BE2C (cell line): ENCODE data around the gene SFT2D1.
A peak's percentile ranks its signal among the peaks of the same experiment; 100 is the strongest.

ENCODE experiments used
- DNase-seq: peaks from one replicate; pipeline ENCODE4 v3.0.0-alpha.2; 2020
- H3K27me3 ChIP-seq: fragments of 250-450 bp; sonication (Bioruptor Pico); 2 replicates; pipeline ENCODE4 v1.5.1; 2020; ENCODE audit warnings: mild to moderate bottlenecking
- H3K36me3 ChIP-seq: fragments of 250-450 bp; sonication (Bioruptor Pico); 2 replicates; pipeline ENCODE4 v1.5.1; 2020; ENCODE audit warnings: mild to moderate bottlenecking
- H3K4me1 ChIP-seq: fragments of 250-450 bp; sonication (Bioruptor Pico); 2 replicates; pipeline ENCODE4 v1.5.1; 2020
- H3K4me3 ChIP-seq: 2 replicates; pipeline ENCODE4 v1.5.1; 2011; ENCODE audit warnings: low read depth, low read length
- H3K9me3 ChIP-seq: fragments of 250-450 bp; sonication (Bioruptor Pico); 2 replicates; pipeline ENCODE4 v1.5.1; 2020
- CTCF ChIP-seq: IDR thresholded peaks from 2 replicates; pipeline ENCODE4 v1.5.1; 2012; ENCODE audit warnings: mild to moderate bottlenecking, low read depth, low read length

SFT2D1 gene

GRCh38 chr6:166308769-166309589, 33.4 kb downstream of the SFT2D1 start:
- no peak for TF ChIP-seq CTCF
- Histone ChIP-seq H3K4me1 (no peaks in the 10 kb centered on the region), H3K36me3 (no peaks in the 10 kb centered on the region), H3K9me3 (no peaks in the 10 kb centered on the region), H3K4me3 (peak overlapping the region; percentile 62), H3K27me3 (peaks cover 10% of the 10 kb centered on the region; the same call in 1 of the 2 replicates)
- DNase-seq: no peak

- DNase-seq: peak; percentile 44
- H3K27me3 ChIP-seq: peaks cover 10% of the 10 kb centered on the region; the same call in 1 of the 2 replicates
These were observed 34.1 kb downstream of the SFT2D1 start, which contains the start of gene PRR18 for GRCh38 chr6:166308033-166308768. Gene PRR18, minus strand, starts transcription at chr6:166308392. Its CDS starts 250 bp downstream, at chr6:166308142.

GRCh38 chr6:166307082-166308032, 35.0 kb downstream of the SFT2D1 start:
- H3K4me1 ChIP-seq: no peaks in the 10 kb centered on the region
- H3K4me3 ChIP-seq: peak overlapping the region; percentile 62
- peaks cover 10% of the 10 kb centered on the region; the same call in 1 of the 2 replicates for H3K27me3 ChIP-seq
- no peaks in the 10 kb centered on the region for H3K36me3 ChIP-seq
- no peaks in the 10 kb centered on the region for H3K9me3 ChIP-seq
- no peak for TF ChIP-seq CTCF
- peak; percentile 50 for DNase-seq

More at GRCh38 chr6:166308033-166308768, 34.1 kb downstream of the SFT2D1 start, which contains the start of gene PRR18:
- no peaks in the 10 kb centered on the region for H3K9me3 ChIP-seq
- TF ChIP-seq CTCF: no peak
- no peaks in the 10 kb centered on the region for H3K36me3 ChIP-seq
- no peaks in the 10 kb centered on the region for H3K4me1 ChIP-seq
- H3K4me3 ChIP-seq: peak within 1 kb of the TSS; percentile 62

- no peak for TF ChIP-seq CTCF
- Histone ChIP-seq H3K9me3 (no peaks in the 10 kb centered on the region), H3K36me3 (no peaks in the 10 kb centered on the region), H3K4me1 (no peaks in the 10 kb centered on the region), H3K27me3 (peaks cover 10% of the 10 kb centered on the region; the same call in 1 of the 2 replicates), H3K4me3 (no peak overlapping the region)
- DNase-seq: no peak
These were observed 35.8 kb downstream of the SFT2D1 start for GRCh38 chr6:166306378-166307081.

- H3K27me3 ChIP-seq: peaks cover 10% of the 10 kb centered on the region; the same call in 1 of the 2 replicates
- DNase-seq: no peak
- H3K9me3 ChIP-seq: no peaks in the 10 kb centered on the region
- H3K4me1 ChIP-seq: no peaks in the 10 kb centered on the region
- H3K4me3 ChIP-seq: no peak overlapping the region
- H3K36me3 ChIP-seq: no peaks in the 10 kb centered on the region
- TF ChIP-seq CTCF: no peak
These were observed 36.7 kb downstream of the SFT2D1 start for GRCh38 chr6:166305562-166306117.
